Measurements from ENCODE around the gene TEX9. TPM values are rescaled to one million over a fixed set of nuclear protein-coding genes. Genes with fewer than 3 reads are reported as not detected.

TEX9 gene
- total RNA-seq, 1 donor = 12.7 TPM

GRCh38 chr15:56383010-56383409 lies 17.8 kb downstream of the TEX9 start:
- no peaks in the 10 kb centered on the region for H3K79me2 ChIP-seq (ENCODE audit: insufficient read depth, low read length)
- no peaks in the 10 kb centered on the region for H4K20me1 ChIP-seq (ENCODE audit: insufficient read depth, low read length)
- H3K4me3 ChIP-seq (ENCODE audit: insufficient read depth, low read length) = no peak overlapping the region
- no peaks in the 10 kb centered on the region for H3K36me3 ChIP-seq (ENCODE audit: insufficient read depth, low read length)
- H2AFZ ChIP-seq (ENCODE audit: low read length) = no peak overlapping the region
- no peaks in the 10 kb centered on the region for H3K9me3 ChIP-seq (ENCODE audit: low read depth, low read length)
- no peak overlapping the region for H3K27ac ChIP-seq (ENCODE audit: low read depth, low read length)
- TF ChIP-seq CTCF (IDR thresholded peaks at IDR 0.05; ENCODE audit: extremely low read depth, low read depth, low read length) = no peak
- H3K4me2 ChIP-seq (ENCODE audit: insufficient read depth, low read length) = no peak overlapping the region
- H3K27me3 ChIP-seq (ENCODE audit: insufficient read depth, low read length) = no peaks in the 10 kb centered on the region
- H3K4me1 ChIP-seq (ENCODE audit: insufficient read depth, low read length) = no peaks in the 10 kb centered on the region
- no peak for DNase-seq (ENCODE audit: insufficient read length, low spot score, missing footprints)

DNA sequence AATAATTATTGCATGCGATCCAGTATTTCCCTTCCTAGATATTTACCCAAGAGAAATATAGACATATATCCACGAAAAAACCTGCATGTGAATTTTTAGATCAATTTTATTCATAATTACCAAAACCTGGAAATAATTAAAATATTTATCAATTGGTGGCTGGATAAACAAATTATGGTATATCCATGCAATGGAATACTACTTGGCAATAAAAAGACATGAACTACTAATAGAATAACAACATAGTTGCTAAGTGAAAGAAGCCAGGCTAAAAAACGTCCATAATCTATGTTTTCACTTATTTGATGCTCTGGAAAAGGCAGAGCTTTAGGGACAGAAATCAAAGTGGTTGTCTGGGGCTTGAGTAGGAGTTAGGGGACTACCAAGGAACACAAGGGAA lies 20.7 kb downstream of the TEX9 start:
- no peak overlapping the region for H2AFZ ChIP-seq (ENCODE audit: low read length)
- H3K27ac ChIP-seq (ENCODE audit: low read depth, low read length) = no peak overlapping the region
- no peaks in the 10 kb centered on the region for H3K79me2 ChIP-seq (ENCODE audit: insufficient read depth, low read length)
- H3K9me3 ChIP-seq (ENCODE audit: low read depth, low read length) = no peaks in the 10 kb centered on the region
- no peaks in the 10 kb centered on the region for H4K20me1 ChIP-seq (ENCODE audit: insufficient read depth, low read length)
- H3K27me3 ChIP-seq (ENCODE audit: insufficient read depth, low read length) = no peaks in the 10 kb centered on the region
- no peak overlapping the region for H3K4me2 ChIP-seq (ENCODE audit: insufficient read depth, low read length)
- DNase-seq (ENCODE audit: insufficient read length, low spot score, missing footprints) = no peak
- TF ChIP-seq CTCF (IDR thresholded peaks at IDR 0.05; ENCODE audit: extremely low read depth, low read depth, low read length) = no peak
- H3K36me3 ChIP-seq (ENCODE audit: insufficient read depth, low read length) = no peaks in the 10 kb centered on the region
- H3K4me3 ChIP-seq (ENCODE audit: insufficient read depth, low read length) = no peak overlapping the region
- no peaks in the 10 kb centered on the region for H3K4me1 ChIP-seq (ENCODE audit: insufficient read depth, low read length)

DNA sequence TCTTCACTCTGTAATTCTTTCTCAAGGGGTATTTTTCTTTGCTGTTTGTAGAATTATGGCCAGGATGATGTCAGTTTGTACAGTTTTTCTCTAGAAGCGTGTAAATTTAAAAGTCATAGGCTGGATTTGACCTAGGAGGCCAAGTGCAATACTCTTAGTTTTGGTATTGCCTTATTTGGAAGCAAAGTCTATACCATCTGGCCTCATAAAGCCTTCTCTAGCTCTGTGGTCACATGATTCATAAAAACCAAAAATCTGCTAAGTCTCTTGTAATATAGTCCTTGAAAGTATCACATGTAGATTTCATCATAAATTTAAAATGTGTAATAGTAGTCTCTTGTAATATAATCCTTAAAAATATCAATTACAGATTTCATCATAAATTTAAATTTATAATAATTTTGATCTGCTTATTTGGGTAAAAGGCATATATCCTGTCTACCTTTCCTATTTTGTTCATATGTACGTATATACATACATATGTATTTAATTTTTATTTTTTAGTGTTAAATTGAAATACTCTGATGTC lies 25.6 kb downstream of the TEX9 start:
- Histone ChIP-seq H3K79me2 (ENCODE audit: insufficient read depth, low read length) (no peaks in the 10 kb centered on the region), H2AFZ (ENCODE audit: low read length) (no peak overlapping the region), H3K4me1 (ENCODE audit: insufficient read depth, low read length) (no peaks in the 10 kb centered on the region), H3K4me3 (ENCODE audit: insufficient read depth, low read length) (no peak overlapping the region), H4K20me1 (ENCODE audit: insufficient read depth, low read length) (no peaks in the 10 kb centered on the region), H3K36me3 (ENCODE audit: insufficient read depth, low read length) (no peaks in the 10 kb centered on the region), H3K27ac (ENCODE audit: low read depth, low read length) (no peak overlapping the region), H3K27me3 (ENCODE audit: insufficient read depth, low read length) (no peaks in the 10 kb centered on the region), H3K4me2 (ENCODE audit: insufficient read depth, low read length) (no peak overlapping the region), H3K9me3 (ENCODE audit: low read depth, low read length) (no peaks in the 10 kb centered on the region)
- no peak for DNase-seq (ENCODE audit: insufficient read length, low spot score, missing footprints)
- TF ChIP-seq CTCF (IDR thresholded peaks at IDR 0.05; ENCODE audit: extremely low read depth, low read depth, low read length) = no peak

GRCh38 chr15:56393277-56393676 lies 28.1 kb downstream of the TEX9 start:
- no peaks in the 10 kb centered on the region for H3K9me3 ChIP-seq (ENCODE audit: low read depth, low read length)
- no peaks in the 10 kb centered on the region for H3K4me1 ChIP-seq (ENCODE audit: insufficient read depth, low read length)
- no peak overlapping the region for H3K4me3 ChIP-seq (ENCODE audit: insufficient read depth, low read length)
- H3K79me2 ChIP-seq (ENCODE audit: insufficient read depth, low read length) = no peaks in the 10 kb centered on the region
- no peak for TF ChIP-seq CTCF (IDR thresholded peaks at IDR 0.05; ENCODE audit: extremely low read depth, low read depth, low read length)
- no peak overlapping the region for H2AFZ ChIP-seq (ENCODE audit: low read length)
- H3K4me2 ChIP-seq (ENCODE audit: insufficient read depth, low read length) = no peak overlapping the region
- no peak overlapping the region for H3K27ac ChIP-seq (ENCODE audit: low read depth, low read length)
- H4K20me1 ChIP-seq (ENCODE audit: insufficient read depth, low read length) = no peaks in the 10 kb centered on the region
- H3K36me3 ChIP-seq (ENCODE audit: insufficient read depth, low read length) = no peaks in the 10 kb centered on the region
- no peaks in the 10 kb centered on the region for H3K27me3 ChIP-seq (ENCODE audit: insufficient read depth, low read length)
- no peak for DNase-seq (ENCODE audit: insufficient read length, low spot score, missing footprints)
